HUDEP-2 (cell line): ENCODE measurements around the gene VGLL4.

Experiments used
- DNase-seq, 76 experiments: peaks; one replicate each; lab custom pipeline; 2025; ENCODE audit not compliant: unreplicated experiment in 76 of 76; lab: John Stamatoyannopoulos, UW

VGLL4 gene

DNA sequence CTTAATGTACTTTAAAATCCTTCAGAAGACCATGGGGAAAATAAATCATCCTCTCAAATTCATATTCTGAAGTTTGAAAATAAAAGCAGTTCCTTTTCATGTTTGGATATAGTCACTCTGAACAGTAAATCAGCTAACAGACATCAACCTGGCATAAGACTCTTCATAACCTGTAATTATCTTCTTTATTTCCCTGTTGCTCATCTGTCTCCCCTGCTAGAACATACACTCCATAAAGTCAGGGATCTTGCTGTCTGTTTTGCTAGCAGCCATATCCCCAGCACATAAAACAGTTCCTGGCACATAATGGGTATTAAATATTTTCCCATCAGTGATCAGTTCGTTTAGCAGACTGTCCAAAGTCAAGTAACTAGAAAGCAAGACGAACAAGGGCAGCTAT lies 11.2 kb downstream of the VGLL4 start:
- DNase-seq, result no peak

DNA sequence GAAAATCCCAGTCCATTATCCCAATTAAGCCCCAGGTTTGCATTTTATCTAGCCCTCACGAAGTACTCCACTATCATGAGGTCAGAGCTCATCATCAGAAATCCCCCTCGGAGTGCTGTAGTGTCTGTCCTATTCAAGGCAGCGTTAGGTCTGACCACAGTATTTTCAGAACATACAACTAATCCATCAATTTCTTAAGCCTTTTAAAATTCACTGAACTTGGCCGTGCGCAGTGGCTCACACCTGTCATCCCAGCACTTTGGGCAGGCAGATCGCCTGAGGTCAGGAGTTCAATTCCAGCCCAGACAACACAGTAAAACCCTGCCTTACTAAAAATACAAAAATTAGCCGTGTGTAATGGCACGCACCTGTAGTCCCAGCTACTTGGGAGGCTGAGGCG lies 11.9 kb downstream of the VGLL4 start:
- no peak for DNase-seq

DNA sequence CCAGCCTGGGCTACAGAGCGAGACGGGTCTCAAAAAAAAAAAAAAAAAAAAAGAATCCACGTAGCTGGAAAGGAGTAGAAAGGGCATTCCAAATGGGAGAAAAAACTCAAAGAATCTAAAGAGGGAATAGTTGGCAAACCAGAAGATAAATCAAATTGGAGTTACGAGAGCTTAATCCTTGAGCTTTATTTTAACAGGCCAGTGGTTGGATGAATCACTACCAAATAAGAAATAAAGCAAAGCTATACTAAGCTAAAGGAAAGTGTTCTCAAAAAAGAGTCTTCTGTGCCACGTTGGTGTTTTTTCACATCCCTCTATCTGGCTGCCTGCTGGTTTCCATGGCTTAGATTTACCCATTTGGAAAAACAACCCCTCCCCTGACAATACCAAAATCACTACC lies 14.0 kb downstream of the VGLL4 start:
- DNase-seq, result no peak

DNA sequence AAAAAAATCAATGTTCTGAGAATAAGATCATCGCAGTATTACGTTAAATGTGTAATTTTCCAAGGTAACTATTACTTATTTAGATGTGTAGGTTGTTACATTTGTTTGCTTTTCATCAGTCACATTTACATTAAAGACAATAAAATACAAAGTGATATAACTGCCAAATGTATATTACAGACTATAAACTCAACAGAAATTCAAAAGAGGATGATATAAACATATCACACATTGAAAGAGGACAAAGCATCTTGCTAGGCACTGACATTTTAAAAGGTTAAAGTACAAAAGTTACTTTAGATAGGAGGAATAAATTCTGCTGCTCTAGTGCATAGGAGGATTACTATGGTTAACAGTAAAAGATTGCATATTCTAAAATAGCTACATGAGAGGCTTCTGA lies 16.1 kb downstream of the VGLL4 start:
- DNase-seq, result no peak

DNA sequence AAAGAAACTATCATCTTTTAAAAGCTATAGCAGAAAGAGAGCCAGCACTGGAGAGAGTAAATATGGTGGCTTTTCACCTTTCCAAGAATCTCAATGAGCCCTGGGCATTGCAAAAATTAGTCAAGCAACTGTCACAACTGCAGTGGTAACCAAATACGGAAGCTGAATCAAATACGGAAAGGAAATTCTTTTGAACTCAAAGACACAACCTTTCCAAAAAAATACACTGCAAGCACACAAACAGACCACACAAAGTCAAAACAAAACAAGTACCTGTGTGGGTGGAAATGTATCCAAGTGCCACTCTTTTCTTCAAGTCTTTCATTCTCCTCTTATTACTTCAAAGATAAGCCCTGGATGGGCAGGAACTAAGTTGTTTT lies 17.6 kb downstream of the VGLL4 start:
- no peak for DNase-seq

GRCh38 chr3:11625376-11626083 lies 18.2 kb downstream of the VGLL4 start:
- no peak for DNase-seq

- DNase-seq, result no peak
Measured at GRCh38 chr3:11624704-11625375, 18.9 kb downstream of the VGLL4 start.

GRCh38 chr3:11624161-11624560 lies 19.6 kb downstream of the VGLL4 start:
- no peak for DNase-seq

DNA sequence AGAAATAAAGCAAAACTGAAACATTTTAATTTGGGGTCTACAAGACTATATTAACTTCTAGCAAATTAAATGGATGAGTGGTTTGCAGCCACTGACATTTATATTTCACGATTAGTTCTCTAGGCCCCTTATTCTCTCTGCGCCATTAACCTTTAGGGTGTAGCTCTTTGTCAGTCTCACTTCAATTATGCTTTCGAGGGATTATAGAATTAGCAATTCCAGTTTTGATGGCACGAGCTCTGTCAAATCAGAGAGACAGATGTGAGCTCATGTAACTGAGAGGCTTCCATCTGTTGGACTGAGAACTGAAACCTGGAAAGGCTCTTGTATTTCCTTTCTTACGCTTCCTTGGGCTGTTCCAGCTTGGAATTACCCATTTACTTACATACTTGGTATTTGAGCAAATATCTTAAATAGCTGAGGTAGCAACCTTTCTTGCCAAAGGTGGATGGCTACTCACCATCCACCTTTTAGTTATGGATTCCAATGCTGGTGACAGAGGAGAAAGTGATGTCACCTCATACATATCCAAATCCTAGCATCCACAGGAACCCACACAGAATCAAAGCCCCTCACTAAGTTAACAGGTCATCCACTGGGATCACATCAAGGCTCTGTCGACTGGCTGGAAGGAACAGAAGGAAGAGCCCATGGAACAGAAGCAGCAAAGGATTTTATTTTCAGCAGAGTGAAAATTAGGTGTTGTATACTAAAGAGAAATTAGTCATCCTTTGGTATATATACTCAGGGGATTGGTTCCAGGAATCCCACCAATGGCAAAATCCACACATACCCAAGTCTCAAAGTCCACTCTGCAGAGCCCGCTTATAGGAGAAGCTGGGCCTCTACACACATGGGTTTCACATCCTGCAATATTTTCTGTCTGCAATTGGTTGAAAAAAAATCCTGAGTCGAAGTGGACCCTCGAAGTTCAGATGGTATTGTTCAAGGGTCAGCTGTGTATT lies 20.8 kb downstream of the VGLL4 start:
- DNase-seq, result no peak

DNA sequence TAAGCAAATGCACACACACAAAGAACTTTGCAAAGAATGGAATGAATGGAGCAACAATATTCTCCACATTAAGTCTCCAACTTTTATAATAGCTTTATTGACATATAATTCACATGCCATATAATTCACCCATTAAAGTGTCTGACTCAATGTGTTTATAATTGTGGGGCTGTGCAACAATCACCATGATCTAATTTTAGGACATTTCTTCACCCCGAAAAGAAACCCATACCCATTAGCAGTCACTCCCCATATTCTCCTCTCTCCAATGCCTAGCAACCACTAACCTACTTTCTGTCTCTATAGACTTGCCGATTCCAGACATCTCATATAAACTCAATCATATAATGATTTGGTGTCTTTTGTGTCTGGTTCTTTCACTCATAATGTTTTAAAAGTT lies 22.6 kb downstream of the VGLL4 start:
- DNase-seq, result no peak

DNA sequence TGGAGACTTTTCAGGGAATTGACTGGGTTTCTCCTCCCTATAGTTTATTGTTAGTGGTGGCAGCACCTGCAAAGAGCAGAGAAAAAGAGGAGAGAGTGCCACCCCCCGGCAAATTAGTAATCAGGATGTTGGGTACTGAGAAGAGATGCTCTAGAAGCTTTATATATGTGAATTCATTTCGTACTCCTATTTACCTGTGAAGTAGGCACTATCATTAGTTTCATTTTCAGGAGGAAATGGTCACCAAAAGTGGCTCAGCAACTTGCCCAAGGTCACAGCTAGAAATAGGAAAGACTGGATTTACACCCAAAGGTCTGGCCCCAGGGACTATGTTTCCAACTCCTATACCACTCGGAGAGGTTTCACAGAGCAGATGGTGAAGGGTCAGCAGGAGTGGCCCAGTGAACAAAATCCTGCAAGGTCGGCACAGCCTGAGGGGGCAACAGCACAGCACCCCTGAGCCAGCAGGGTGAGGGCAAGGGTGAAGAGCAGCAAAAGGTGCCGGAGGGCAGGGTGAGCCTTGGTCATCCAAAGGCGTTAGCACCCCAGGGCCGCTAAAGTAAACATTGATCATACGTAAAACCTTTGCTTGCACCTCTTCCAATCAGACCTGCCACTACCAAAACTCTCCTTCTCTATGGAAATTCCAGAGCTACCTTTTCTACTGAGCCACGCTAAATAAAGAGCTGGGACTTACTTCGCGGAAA lies 23.6 kb downstream of the VGLL4 start:
- no peak for DNase-seq

DNA sequence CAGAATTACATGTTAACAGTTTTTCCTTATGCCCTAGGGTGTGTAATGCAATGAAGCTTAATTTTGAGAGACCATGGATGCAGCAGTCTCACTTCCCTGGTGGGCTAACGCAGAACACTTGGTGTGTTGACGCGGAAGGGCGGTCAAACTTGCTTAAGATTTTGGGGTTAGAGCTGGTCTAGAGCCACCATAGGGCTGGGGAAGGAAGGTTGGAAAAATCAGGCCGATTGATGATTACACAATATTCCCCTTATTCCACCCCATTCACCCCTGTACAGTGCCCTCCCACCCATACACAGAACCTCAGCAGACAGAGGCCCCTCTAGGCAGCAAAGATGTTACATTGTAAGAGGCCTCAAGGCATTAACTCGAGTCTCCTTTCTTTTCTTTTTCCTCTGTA lies 24.3 kb downstream of the VGLL4 start:
- no peak for DNase-seq

DNA sequence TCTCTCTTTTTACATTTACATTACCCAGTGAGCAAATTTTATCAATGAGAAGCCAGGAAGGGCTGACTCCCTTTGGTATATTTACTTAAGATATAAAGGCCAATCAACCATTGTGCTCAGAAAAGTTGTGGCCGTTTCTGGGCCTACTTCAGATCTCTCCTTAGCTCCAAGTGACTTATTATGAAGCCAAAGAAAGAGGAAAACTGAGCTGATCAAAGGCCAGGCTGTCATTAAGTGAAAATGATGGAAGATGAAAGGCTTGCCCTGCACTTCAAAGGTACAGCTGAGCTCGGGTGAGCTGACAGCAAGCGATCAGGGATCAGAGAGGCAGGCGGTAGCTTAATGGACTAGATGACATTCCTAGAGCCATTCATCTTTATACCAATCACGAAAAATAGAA lies 24.8 kb downstream of the VGLL4 start:
- DNase-seq, result no peak

- no peak for DNase-seq
Measured at GRCh38 chr3:11616551-11616950, 27.2 kb downstream of the VGLL4 start.

DNA sequence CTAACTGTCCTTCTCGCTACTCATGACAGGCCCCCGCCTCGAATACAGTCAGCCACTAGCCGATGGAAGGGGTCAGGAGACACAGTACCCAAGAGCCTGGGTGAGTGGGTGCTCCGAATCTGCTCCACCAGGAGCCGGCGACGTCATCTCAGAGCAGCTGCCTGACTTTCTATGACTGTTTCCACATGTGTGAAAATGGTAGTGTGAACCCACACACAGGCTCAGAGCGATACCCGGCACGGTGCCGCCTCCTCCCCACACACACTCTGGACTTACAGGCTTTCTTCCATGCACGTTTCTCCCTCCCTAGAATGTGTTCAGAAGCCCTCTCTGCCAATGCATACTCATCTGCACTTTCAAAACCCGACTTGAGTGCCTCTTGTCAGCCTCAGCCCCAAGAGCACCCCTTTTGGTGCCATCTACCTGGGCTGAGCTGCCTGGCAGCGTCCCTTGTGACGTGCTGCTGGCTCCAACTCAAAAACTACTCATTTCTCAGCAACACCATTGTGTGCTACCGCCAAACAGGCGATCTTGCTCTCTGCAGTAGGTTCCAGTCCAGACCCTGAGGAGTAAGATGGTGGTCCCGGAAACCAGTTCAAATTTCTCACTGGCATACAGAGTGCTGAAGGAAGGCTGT lies 29.7 kb downstream of the VGLL4 start:
- no peak for DNase-seq

DNA sequence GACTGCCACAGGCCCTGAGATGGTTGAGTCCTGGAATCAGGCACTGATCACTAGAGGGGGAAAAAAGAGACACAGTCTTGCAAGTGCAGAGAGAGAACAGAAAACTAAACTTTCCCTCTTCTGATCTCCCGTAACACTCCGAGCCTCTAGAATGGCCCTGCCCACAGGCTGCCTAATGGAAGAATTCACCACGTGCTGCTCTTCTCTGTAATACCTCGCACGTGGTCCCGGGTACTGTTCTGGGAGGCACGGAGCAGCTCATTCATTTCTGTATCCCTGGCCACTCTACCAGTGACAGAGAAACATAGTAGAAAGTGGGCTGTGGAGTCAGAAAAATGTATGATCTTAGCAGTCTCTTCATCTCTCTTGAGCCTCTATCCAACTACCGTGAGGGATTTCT lies 30.4 kb downstream of the VGLL4 start:
- no peak for DNase-seq

GRCh38 chr3:11612515-11613188 lies 31.1 kb downstream of the VGLL4 start:
- no peak for DNase-seq

- no peak for DNase-seq
Measured at GRCh38 chr3:11611341-11611799, 32.3 kb downstream of the VGLL4 start.

DNA sequence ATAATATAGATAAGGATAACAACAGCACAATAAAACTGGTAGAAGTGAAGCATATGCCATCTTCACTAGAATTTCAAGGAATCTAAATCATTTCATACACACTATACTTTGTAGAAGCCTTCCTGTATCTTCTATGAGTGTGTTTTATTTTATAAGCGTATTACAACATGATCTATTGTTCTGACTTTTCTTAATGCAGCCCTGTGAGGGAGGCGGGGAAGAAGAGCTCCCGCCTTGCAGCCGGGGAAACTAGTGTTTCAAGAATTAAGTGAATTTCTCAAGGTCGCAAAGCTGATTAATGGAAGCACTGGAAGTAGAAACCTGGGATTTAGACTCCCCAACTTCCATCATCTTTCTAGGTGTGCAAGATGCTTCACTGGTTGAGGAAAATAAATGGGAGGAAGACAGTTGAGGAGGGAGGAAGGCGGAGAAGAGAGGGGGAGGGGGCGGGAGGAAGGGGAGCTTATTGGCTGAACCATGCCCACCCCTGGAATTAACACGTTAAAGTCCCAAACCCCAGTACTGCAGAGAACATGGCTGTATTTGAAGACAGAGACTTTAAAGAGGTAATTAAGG lies 32.9 kb downstream of the VGLL4 start:
- no peak for DNase-seq
